Testis (tissue), 2 donors: ENCODE data around the gene DISP2.

Source experiments
- POLR2A ChIP-seq: fragments of 450-650 bp; IDR thresholded peaks from one replicate; pipeline ENCODE4 v1.6.1; 2017; ENCODE audit warnings: antibody characterized with exemption, mild to moderate bottlenecking, moderate library complexity
- TF ChIP-seq, protein P1 (sequence below), 3 experiments: fragments of 450-650 bp in 2 of 3; fragments of 200-600 bp in 1 of 3; sonication (generic) in 1 of 3; IDR thresholded peaks; one replicate each; pipeline ENCODE4 v1.5.1; 2016 to 2019; ENCODE audit warnings: antibody characterized with exemption in 3 of 3, mild to moderate bottlenecking in 2 of 3, moderate library complexity in 1 of 3

DNA sequence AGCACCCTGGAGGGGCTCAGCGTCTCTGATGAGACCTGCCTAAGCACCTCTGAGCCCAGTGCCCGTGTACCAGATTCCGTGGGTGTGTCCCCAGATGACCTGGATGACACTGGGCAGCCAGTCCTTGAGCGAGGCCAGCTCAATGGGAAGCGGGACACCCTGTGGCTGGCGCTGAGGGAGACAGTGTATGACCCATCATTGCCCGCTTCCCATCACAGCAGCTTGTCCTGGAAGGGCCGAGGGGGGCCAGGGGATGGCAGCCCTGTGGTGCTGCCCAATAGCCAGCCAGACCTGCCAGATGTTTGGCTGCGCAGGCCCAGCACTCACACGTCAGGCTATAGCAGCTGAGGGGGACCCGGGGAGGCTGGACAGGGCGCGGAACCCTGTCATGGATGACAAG, 12.0 kb downstream of the DISP2 start:
- TF ChIP-seq, protein P1, sequence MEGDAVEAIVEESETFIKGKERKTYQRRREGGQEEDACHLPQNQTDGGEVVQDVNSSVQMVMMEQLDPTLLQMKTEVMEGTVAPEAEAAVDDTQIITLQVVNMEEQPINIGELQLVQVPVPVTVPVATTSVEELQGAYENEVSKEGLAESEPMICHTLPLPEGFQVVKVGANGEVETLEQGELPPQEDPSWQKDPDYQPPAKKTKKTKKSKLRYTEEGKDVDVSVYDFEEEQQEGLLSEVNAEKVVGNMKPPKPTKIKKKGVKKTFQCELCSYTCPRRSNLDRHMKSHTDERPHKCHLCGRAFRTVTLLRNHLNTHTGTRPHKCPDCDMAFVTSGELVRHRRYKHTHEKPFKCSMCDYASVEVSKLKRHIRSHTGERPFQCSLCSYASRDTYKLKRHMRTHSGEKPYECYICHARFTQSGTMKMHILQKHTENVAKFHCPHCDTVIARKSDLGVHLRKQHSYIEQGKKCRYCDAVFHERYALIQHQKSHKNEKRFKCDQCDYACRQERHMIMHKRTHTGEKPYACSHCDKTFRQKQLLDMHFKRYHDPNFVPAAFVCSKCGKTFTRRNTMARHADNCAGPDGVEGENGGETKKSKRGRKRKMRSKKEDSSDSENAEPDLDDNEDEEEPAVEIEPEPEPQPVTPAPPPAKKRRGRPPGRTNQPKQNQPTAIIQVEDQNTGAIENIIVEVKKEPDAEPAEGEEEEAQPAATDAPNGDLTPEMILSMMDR (IDR thresholded peaks at IDR 0.05): no peak
- no peak for TF ChIP-seq POLR2A
